DLD1 (cell line): ENCODE measurements around the gene ENDOD1.
"Not testable (repeated sequence)": the region's sequence is repeated elsewhere in the genome, so short reads cannot be mapped to it uniquely, and the experiment has no call there.

ENCODE experiments used
- in situ Hi-C: cut with HindIII; loops from 2 replicates; pipeline ENCODE4 v1.10.0; 2017; ENCODE audit warnings: low sequenced_read_pairs

ENDOD1 gene

DNA sequence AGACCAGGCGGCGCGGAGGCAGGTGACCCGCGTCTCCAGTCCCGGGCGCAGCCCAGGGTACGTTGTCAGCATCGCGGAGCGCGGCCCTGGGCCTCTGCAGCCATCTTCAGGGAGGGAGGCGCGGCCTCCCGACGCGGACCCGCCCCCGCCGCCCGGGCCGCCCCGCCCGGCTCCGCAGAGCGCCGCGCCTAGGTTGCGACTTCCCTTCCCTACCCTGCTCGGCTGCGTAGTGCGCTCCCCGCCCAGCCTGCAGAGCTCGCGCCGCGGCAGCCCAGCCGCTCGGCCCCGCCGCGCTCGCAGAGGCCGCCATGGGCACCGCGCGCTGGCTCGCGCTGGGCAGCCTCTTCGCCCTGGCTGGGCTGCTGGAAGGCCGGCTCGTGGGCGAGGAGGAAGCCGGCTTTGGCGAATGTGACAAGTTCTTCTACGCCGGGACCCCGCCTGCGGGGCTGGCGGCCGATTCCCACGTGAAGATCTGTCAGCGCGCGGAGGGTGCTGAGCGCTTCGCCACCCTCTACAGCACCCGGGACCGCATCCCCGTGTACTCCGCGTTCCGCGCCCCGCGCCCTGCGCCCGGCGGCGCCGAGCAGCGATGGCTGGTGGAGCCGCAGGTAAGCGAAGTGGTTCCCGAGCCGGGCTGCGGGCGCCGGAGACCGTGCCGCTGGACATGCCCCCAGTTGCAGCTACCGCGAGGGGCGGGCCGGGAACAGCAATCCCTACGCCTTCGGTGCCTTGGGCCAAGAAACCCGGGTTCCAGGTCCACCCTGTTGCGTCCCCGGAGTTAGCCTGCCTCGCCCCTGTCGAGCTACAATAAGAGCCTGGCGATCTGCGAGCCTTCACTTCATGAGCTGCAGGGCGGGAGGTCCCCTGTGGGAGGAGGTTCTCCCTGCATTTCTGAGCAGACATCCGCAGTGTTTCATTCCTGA, at the start of gene ENDOD1:
TSS of gene ENDOD1 (plus strand) at position 227 of the 923 bp plus-strand sequence. CDS start at position 309, 82 bp downstream.
- in situ Hi-C loops = no loop called here

DNA sequence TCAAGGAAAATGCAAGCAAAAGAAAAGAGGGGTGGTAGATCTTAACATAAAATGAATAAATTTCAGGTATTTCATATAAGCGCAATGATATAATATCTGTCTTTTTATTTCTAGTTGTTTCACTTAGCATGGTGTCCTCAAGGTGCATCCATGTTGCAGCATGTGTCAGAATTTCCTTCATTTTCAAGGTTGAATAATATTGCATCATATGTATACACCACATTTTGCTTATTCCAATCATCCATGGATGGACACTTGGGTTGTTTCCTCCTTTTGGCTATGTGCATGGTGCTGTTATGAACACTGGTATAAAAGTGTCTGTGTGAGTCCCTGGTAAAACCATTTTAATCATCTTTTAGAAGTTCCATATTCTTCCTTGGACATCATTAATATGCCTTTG, 47.4 kb upstream of the ENDOD1 start:
- in situ Hi-C loops = no loop called here

DNA sequence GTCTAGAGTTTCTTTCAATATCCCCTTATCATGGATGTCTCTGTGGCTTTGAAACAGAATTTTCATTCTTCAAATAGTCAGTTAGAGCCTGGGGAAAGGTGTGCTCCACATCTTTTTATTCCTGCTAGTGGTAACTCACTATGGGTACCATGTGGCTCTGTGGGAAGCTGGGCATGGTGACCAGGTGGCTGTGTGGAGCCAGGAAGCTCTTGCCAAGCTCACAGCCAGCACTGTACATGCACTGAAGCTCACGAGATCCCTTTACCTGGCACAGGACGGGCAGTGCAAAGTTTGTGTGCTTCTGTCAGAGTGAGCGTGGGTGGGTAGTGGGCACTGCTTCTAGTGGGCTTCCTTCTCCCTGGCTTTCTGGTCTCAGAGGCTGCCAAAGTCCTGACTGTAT, 46.7 kb upstream of the ENDOD1 start:
- in situ Hi-C loops = no loop called here

DNA sequence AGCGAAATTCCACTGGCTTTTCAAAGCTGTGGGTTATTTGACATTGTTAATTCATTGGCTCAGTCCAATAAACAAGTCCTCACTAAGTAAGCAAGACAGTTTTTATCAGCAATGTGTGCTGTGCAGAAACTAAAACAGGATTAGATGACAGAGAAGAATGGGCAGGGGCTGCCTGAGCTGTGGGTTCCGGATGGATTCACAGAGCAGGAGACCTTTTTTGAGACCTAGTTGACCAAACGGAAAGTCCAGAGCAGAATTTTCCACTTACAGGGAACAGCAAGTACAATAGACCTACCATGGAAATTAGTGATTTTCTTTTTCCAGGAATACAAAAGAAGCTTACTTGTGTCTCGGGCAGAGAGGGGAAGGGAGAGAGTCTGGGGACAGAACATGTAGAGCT, 45.6 kb upstream of the ENDOD1 start:
- in situ Hi-C loops = no loop called here

DNA sequence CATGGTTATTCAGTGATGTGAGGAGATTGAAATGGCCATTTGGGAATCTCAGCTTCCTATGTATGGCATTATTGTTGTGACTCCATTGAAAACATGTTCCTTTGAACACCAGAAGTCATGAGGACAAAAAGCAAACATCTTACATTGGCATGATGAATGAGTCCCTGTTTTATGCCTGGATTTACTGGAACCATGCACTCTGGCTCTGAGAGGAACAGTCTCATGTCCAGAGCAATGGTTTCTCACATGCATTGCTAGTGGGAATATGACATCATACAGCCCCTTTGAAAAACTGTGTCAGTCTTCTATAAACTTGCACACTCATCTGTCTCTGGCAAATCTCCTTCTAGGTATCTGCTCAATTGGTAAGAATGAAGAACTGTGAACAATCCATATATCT, 43.8 kb upstream of the ENDOD1 start:
- in situ Hi-C loops = no loop called here

GRCh38 chr11:95049122-95049521, 40.5 kb upstream of the ENDOD1 start, which contains the start of gene KDM4F:
TSS of gene KDM4F (plus strand) at chr11:95049422.
- in situ Hi-C loops = not testable (repeated sequence)

DNA sequence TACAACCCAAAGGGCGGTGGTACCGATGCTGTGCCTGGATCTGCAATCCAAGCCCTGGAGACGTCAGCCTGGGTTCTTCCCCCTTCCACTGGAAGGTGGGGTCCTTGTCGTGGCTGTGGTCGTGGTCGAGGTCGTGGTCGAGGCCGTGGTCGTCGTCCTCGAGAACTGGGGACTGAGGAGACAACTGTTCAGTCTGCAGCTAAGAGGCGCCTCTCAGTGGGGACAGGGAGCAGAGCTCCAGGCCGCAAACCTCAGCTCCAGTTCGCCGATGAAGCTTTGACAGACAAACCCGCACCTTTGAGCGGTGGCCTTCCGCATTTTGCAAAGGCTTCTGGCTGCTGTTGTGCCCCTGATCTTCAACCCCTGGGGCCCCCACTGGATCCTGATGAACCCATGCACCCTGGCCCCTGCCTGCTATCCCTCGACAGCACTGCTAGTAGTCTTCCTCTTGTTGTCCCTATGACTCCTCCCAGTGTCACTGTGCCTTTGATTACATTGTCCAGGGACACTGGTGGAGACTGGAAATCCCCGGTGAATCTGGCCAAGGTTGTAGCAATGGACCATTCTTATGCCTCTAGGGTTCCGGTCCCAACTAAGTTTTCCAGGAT, 38.9 kb upstream of the ENDOD1 start:
- in situ Hi-C loops = no loop called here

DNA sequence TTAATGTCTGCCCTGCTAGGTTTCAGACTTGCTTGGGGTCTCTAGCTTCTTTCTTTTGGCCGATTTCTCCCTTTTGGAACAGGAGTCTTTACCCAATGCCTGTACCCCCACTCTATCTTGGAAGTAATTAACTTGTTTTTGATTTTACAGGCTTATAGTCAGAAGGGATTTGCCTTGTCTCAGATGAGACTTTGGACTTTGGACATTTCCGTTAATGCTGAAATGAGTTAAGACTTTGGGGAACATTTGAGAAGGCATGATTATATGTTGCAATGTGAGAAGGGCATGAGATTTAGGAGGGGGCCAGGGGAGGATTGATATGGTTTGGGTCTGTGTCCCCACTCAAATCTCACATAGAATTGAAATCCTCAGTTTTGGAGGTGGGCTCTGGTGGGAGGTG, 35.3 kb upstream of the ENDOD1 start:
- in situ Hi-C loops = no loop called here

DNA sequence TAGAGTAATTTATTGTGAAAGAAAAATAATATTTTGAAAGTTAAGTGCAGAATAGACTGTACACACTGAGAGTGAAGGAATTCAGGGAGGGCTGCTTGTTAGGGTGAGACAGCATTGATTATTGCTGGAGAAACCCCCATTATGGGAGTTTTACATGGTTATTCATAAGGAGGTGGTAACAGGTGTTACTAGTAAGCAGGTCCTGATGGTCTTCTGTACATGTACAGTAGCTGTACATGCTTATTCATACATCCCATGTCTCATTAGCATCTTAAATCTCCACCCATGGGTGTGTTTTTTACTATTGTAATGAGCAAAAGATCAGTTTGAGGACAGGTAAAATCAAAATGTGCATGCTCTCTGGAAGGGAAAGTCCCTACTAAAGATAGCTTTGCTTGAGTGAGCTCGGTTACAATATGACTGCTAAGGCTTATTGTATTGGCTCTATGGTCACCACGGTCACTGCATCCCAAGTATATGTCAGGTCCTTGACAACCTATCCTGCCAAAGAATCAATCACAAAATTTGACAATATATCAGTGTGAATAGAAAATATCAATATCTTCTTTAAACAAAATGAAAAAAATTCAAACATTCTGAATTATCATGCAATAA, 34.3 kb upstream of the ENDOD1 start:
- in situ Hi-C loops = no loop called here

DNA sequence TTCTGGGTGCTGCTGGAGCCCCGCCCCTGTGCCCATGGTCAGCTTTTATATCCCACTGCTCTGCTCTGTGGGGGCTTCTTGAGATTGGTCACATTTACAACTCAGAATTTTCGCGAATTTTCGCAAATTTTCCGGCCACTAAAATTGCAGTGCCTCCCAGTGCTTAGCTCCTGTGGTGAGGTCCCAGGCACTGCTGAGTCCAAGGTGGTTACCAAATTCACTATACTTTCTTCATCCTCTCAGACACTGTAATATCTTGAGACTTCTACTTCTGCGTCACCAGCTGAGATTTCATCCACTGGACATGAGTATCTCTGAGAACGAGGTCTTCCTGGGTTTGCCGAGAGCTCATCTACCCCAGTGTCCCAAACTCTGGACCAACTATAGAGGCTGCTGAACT, 31.7 kb upstream of the ENDOD1 start:
- in situ Hi-C loops = no loop called here

DNA sequence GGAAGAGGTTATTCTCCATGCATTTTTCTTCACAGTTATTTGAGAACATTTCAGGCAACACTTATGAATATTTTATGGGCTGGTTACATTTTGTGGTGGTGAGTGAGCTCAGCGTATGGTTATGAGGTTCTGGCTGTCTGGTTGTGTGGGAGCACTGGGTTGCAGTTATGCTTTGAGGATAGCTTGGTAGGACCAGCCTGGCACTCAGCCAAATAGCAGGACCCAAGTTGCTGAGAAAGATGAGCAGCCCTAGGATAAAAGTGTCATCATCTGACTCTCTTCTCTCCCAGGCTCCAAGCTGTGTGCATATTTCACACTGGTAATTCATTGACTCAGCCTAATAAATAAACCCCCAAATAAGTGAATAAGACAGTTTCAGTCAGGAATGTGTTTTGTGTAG, 31.0 kb upstream of the ENDOD1 start:
- in situ Hi-C loops = no loop called here

- in situ Hi-C loops = no loop called here
Measured at GRCh38 chr11:95059046-95059445, 30.6 kb upstream of the ENDOD1 start.

DNA sequence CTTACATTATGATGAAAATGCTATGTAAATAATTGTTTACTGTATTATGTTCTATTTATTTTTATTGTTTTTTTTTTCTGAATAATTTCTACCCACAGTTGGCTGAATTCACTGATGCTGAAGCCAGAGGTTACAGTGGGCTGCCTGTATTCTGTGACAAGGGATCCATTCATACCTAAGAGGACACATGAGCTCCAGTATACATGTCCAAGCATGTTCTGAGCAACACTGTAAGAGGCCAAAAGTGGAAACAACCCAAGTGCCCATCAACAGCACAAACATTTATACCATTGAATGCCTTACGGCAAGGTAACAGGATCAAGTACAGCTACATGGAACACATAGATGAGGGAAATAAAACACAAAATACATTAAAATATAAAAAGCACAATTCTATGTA, 24.3 kb upstream of the ENDOD1 start:
- in situ Hi-C loops = no loop called here

GRCh38 chr11:95066716-95067038, 23.0 kb upstream of the ENDOD1 start, which contains the start of gene SRSF8:
TSS of gene SRSF8 (plus strand) at chr11:95066919. CDS start at chr11:95067227, 308 bp downstream.
- in situ Hi-C loops = no loop called here

GRCh38 chr11:95067039-95067840, 22.4 kb upstream of the ENDOD1 start:
- in situ Hi-C loops = no loop called here

DNA sequence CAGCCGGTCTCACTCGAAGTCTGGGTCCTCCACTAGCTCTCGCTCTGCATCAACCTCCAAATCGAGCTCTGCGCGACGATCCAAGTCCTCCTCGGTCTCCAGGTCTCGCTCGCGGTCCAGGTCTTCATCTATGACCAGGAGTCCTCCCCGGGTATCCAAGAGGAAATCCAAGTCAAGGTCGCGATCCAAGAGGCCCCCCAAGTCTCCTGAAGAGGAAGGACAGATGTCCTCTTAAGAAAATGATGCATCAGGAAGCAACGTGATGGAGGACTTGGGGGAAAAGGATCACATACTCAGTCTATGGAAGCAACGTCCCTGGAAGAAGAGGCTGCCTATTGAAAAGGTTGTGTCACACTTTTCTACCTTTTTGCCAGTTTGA, 21.8 kb upstream of the ENDOD1 start:
- in situ Hi-C loops = no loop called here

DNA sequence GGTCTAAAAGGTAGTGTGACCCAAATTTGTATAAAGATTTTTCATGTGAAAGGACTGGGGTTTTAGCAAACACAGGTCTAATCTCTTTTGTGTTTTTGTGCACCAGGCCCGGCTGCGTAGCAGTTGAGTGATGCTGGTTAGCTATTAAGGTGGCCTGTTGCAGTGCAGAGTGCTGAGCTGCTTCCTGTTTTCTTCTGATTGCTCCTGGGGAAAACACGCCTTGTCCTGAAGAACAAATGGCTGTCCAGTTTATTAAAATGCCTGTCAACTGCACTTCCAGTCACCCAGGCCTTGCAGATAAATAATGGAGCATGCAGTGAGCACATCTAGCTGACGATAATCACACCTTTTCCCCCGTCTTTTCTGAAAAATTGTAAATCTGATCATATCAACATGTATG, 21.1 kb upstream of the ENDOD1 start:
- in situ Hi-C loops = no loop called here

- in situ Hi-C loops = no loop called here
Measured at GRCh38 chr11:95070471-95070870, 19.2 kb upstream of the ENDOD1 start.

- in situ Hi-C loops = no loop called here
Measured at GRCh38 chr11:95072948-95073347, 16.7 kb upstream of the ENDOD1 start.

DNA sequence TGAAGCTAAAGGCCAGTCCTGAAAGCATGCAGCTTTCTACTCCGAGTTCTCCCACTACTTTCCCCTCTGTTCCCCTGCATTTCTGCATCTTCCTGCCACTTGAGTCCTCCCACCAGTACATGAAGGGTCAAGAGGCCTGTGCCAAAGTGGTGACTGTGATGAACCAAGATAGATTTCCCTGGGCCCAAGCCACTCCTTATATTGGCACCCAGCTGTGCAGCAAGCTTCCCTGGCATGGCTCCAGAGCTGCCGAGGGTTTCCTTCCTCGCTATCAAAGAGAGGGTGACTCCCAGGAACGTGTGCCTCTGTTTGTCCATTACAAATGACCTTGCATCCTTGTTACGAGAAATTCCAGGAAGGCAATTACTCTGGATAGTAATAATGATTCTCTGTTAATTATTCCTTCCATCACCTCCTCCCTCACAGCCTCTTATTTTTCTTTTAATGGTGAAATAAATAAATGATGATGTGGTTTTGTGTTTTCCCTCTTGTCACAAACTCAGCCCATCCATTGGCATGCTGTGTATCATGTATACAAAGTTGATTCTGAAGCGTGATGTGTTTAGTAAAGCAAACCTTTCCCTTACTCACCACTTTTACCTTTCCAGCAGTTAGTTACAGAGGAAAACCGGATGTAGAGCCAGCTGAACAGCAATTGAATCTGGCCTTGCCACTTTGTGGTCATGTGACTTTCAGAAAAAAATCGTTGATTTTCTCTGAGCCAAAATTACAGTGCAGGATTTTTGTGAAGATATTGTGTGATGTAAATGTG, 14.7 kb upstream of the ENDOD1 start:
- in situ Hi-C loops = no loop called here
